Measurements from ENCODE around the gene RESP18. TPM values are rescaled to one million over a fixed set of nuclear protein-coding genes. Genes with fewer than 3 reads are reported as not detected.

RESP18 gene
- total and polyA plus RNA-seq, 2 of the 4 experiments (the other 2 are of a cell fraction) = not detected

DNA sequence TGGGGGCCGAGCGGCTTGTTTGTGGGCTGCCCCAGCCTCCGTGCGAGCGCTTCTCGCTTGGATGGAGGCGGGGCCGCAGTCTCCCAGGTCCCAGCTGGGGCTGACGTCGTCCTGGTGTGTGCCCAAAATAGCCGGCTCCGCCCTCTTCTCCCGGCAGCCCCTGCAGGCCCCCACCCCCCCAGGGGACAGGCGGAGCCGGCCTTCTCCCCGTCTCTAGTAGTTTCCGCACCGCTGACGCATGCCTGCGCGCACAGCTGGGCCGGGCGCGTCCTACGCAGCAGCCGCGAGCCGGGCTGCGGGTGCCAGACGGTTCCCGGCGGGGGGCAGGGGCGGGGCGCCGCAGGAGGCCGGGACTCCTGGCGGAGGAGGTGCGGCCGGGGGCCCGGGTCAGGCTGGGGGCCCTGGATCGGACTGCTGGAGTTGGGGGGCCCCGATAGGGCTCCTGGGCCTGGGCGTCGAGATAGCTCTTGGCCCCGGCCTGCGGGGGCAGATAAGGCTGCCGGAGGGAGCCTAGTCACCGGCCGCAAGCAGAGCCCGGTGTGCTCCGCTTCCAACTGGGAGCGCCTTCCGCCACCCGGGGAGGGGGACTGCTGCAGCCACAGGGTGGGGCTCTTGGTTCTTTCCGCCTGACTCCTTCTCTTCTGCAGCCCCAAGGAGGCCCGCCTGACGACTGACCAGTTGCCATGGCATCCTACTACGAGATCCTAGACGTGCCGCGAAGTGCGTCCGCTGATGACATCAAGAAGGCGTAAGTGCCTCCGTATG lies 53.2 kb downstream of the RESP18 start, which contains the start of gene DNAJB2:
Gene DNAJB2 (plus strand): TSS at position 216 of the 765 bp plus-strand sequence. CDS start 468 bp downstream, at position 684.
- no TSS peak for BruUV-seq (replicated peaks)
- peak within 1 kb of the TSS; percentile 91 for H2BK20ac ChIP-seq (ENCODE audit: low read depth, low read length)
- H3K18ac ChIP-seq (ENCODE audit: low read depth, low read length) = peak within 1 kb of the TSS; percentile 80
- dilution Hi-C loops (cut with HindIII; ENCODE audit: low sequenced_read_pairs, unreplicated experiment) (no loop called here), in situ Hi-C loops (cut with MboI; ENCODE audit: low sequenced_read_pairs) (no loop called here), intact Hi-C loops (cut with micrococcal nuclease) (loop anchor here (1.0 to 5.0 kb wide), 3 partner anchors 10 to 102 kb away; partner anchors contain the start of genes ABCB6, CNPPD1 and RETREG2)
- no peaks in the 10 kb centered on the region for H3K9me3 ChIP-seq (ENCODE audit: control insufficient read depth, insufficient read depth, low read length)
- peak within 1 kb of the TSS; percentile 75; the same call in 2 of the 3 replicates for H2BK15ac ChIP-seq (ENCODE audit: low read depth, low read length)
- peak within 1 kb of the TSS; percentile 83 for H3K23ac ChIP-seq (ENCODE audit: low read depth, low read length)
- peak within 1 kb of the TSS; percentile 65 for H3K4me3 ChIP-seq (ENCODE audit: insufficient read depth, low read depth, low read length)
- H3K14ac ChIP-seq (replicated peaks; ENCODE audit: low read depth, low read length) = peak within 1 kb of the TSS; percentile 96
- peak within 1 kb of the TSS; percentile 87 for H3K56ac ChIP-seq (ENCODE audit: extremely low read depth, insufficient read depth, low read length)
- POLR2A ChIA-PET (ENCODE audit: unreplicated experiment) = interaction anchor here (0.5 kb wide), 1 partner anchor 9 kb away, joined by 3 read pairs; no protein-coding TSS in a partner anchor
- peaks cover 14% of the 10 kb centered on the region for H3K4me1 ChIP-seq (ENCODE audit: control insufficient read depth, insufficient read depth, low read length)
- TF ChIP-seq POLR2A (IDR thresholded peaks at IDR 0.05; ENCODE audit: low read depth, low read length) (peak; percentile 89), FOS (IDR thresholded peaks at IDR 0.05; ENCODE audit: low read depth, low read length) (0 out of 2 replicates have a peak, but pooled peaks have one; percentile 22), RAD21 (IDR thresholded peaks at IDR 0.05; ENCODE audit: low read length) (peak; percentile 37), NFE2L2 (IDR thresholded peaks at IDR 0.05; ENCODE audit: low read depth, low read length) (no peak; the same call in 1 of the 2 replicates), CEBPB (IDR thresholded peaks at IDR 0.05; ENCODE audit: low read depth, low read length) (peak; percentile 38; the same call in 1 of the 2 replicates), MAFK (IDR thresholded peaks at IDR 0.05; ENCODE audit: low read depth, low read length) (no peak), MXI1 (IDR thresholded peaks at IDR 0.05; ENCODE audit: borderline replicate concordance, low read depth, low read length) (peak; percentile 57; the same call in 1 of the 2 replicates), CHD1 (IDR thresholded peaks at IDR 0.05; ENCODE audit: low read depth, low read length) (no peak; the same call in 1 of the 2 replicates), SMC3 (IDR thresholded peaks at IDR 0.05; ENCODE audit: low read depth, low read length) (peak; percentile 22; the same call in 1 of the 2 replicates), RCOR1 (IDR thresholded peaks at IDR 0.05; ENCODE audit: insufficient replicate concordance, low read length) (no peak), MAZ (IDR thresholded peaks at IDR 0.05; ENCODE audit: borderline replicate concordance, low read depth, low read length) (peak; percentile 96), BHLHE40 (IDR thresholded peaks at IDR 0.05; ENCODE audit: low read depth, low read length) (peak; percentile 72)
- TF ChIP-seq, protein P1, sequence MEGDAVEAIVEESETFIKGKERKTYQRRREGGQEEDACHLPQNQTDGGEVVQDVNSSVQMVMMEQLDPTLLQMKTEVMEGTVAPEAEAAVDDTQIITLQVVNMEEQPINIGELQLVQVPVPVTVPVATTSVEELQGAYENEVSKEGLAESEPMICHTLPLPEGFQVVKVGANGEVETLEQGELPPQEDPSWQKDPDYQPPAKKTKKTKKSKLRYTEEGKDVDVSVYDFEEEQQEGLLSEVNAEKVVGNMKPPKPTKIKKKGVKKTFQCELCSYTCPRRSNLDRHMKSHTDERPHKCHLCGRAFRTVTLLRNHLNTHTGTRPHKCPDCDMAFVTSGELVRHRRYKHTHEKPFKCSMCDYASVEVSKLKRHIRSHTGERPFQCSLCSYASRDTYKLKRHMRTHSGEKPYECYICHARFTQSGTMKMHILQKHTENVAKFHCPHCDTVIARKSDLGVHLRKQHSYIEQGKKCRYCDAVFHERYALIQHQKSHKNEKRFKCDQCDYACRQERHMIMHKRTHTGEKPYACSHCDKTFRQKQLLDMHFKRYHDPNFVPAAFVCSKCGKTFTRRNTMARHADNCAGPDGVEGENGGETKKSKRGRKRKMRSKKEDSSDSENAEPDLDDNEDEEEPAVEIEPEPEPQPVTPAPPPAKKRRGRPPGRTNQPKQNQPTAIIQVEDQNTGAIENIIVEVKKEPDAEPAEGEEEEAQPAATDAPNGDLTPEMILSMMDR (conservative IDR thresholded peaks at IDR 0.05; ENCODE audit: low read depth, low read length) = peak; percentile 45
- TF ChIP-seq, protein P2, sequence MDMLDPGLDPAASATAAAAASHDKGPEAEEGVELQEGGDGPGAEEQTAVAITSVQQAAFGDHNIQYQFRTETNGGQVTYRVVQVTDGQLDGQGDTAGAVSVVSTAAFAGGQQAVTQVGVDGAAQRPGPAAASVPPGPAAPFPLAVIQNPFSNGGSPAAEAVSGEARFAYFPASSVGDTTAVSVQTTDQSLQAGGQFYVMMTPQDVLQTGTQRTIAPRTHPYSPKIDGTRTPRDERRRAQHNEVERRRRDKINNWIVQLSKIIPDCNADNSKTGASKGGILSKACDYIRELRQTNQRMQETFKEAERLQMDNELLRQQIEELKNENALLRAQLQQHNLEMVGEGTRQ (IDR thresholded peaks at IDR 0.05; ENCODE audit: low read depth, low read length) = 0 out of 2 replicates have a peak, but pooled peaks have one; percentile 16
- peak within 1 kb of the TSS; percentile 67 for H4K91ac ChIP-seq (ENCODE audit: insufficient read depth, low read depth, low read length)
- H2BK120ac ChIP-seq (ENCODE audit: low read depth, low read length) = peak within 1 kb of the TSS; percentile 96
- no peaks in the 10 kb centered on the region for H3K27me3 ChIP-seq (ENCODE audit: control insufficient read depth, insufficient read depth, low read length)
- peak within 1 kb of the TSS; percentile 82 for H3K27ac ChIP-seq (ENCODE audit: insufficient read depth, low read length)
- H3K9me1 ChIP-seq (ENCODE audit: insufficient read depth, low read length) = peaks cover 8% of the 10 kb centered on the region
- H2AK5ac ChIP-seq (ENCODE audit: low read depth, low read length) = peak within 1 kb of the TSS; percentile 96
- peaks cover 37% of the 10 kb centered on the region for H3K36me3 ChIP-seq (ENCODE audit: control insufficient read depth, insufficient read depth, low read length)
- WGBS, 2 experiments (ENCODE audit: extremely low coverage in 2 of 2, insufficient read length in 1 of 2) = 1% methylated on average over 27 of the region's 65 CpGs; no CpG with 5 or more reads in 1 of the 2 experiments
- H2AFZ ChIP-seq (replicated peaks; ENCODE audit: low read length, poor library complexity) = peak within 1 kb of the TSS; percentile 96
- peak within 1 kb of the TSS; percentile 85 for H3K4ac ChIP-seq (ENCODE audit: low read depth, low read length)
- DNase-seq = peak; percentile 99
- peak within 1 kb of the TSS; percentile 79 for H2BK5ac ChIP-seq (ENCODE audit: low read depth, low read length, poor library complexity, severe bottlenecking)
- no peaks in the 10 kb centered on the region for H4K20me1 ChIP-seq (ENCODE audit: insufficient read depth, low read length)
- peak within 1 kb of the TSS; percentile 85 for H3K9ac ChIP-seq (ENCODE audit: low read depth, low read length)
- ATAC-seq (ENCODE audit: low read depth) = peak; percentile 91
- peak within 1 kb of the TSS; percentile 87; a peak in 3 of 4 replicates for H4K8ac ChIP-seq (ENCODE audit: low read depth in 2 of 2, low read length in 2 of 2)
- H2AK9ac ChIP-seq (replicated peaks; ENCODE audit: low read depth, low read length, poor library complexity) = peak within 1 kb of the TSS; percentile 49
- peak within 1 kb of the TSS; percentile 95 for H3K4me2 ChIP-seq (ENCODE audit: low read depth, low read length)
- peak within 1 kb of the TSS; percentile 90 for H4K5ac ChIP-seq (ENCODE audit: low read depth, low read length)
- peaks cover 16 to 30% of the 10 kb centered on the region in 2 experiments for H3K79me1 ChIP-seq (ENCODE audit: low read depth in 1 of 2, low read length in 2 of 2)
- CTCF ChIA-PET = interaction anchor here (0.6 to 3.2 kb wide), 7 partner anchors 10 to 108 kb away, joined by 3 to 29 read pairs (median 3); no protein-coding TSS in a partner anchor

Data from IMR-90 (cell line).